A673 (cell line): ENCODE results near the gene DPYD.

Experiments
- EZH2 ChIP-seq: fragments of 200-600 bp; sonication (generic); IDR thresholded peaks from 2 replicates; pipeline ENCODE4 v1.6.1; 2017; ENCODE audit warnings: borderline replicate concordance, low read depth, mild to moderate bottlenecking, mixed read lengths, antibody characterized with exemption, low read length; ENCODE audit not compliant: poor library complexity, severe bottlenecking
- TF ChIP-seq, protein P1 (sequence below): fragments of 300-800, 200-600 bp; sonication (generic); conservative IDR thresholded peaks from 2 replicates; pipeline ENCODE4 v1.5.1; 2017; ENCODE audit warnings: low read depth, mild to moderate bottlenecking, antibody characterized with exemption, low read length, moderate library complexity, mixed read lengths

DNA sequence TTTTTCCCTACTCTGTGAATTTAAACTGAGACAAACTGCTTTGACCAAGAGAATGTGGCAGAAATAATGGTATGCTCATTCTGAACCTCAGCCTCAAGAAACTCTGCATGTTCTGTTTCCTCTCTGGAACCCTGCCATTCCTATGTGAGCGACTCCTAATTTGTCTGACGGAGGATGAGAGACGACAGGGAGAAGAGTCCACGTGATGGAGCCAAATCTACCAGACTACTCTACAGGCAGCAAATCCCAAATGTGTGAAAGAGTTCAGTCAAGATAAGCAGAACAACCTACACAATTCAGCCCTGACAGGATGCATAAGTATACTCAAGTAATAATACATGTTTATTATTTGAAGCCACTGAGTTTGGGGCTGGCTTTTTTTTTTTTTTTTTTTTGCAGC is 153.5 kb downstream of the DPYD start:
- TF ChIP-seq, protein P1, sequence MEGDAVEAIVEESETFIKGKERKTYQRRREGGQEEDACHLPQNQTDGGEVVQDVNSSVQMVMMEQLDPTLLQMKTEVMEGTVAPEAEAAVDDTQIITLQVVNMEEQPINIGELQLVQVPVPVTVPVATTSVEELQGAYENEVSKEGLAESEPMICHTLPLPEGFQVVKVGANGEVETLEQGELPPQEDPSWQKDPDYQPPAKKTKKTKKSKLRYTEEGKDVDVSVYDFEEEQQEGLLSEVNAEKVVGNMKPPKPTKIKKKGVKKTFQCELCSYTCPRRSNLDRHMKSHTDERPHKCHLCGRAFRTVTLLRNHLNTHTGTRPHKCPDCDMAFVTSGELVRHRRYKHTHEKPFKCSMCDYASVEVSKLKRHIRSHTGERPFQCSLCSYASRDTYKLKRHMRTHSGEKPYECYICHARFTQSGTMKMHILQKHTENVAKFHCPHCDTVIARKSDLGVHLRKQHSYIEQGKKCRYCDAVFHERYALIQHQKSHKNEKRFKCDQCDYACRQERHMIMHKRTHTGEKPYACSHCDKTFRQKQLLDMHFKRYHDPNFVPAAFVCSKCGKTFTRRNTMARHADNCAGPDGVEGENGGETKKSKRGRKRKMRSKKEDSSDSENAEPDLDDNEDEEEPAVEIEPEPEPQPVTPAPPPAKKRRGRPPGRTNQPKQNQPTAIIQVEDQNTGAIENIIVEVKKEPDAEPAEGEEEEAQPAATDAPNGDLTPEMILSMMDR, result no peak
- no peak for TF ChIP-seq EZH2
